Ishikawa (cell line): ENCODE measurements around the gene RAB5IF.

Experiments
- CEBPB ChIP-seq: IDR thresholded peaks from 2 replicates; pipeline ENCODE4 v1.6.1; 2012
- CREB1 ChIP-seq: IDR thresholded peaks from 2 replicates; pipeline ENCODE4 v1.6.1; 2012; ENCODE audit warnings: low read depth
- EGR1 ChIP-seq: IDR thresholded peaks from 2 replicates; pipeline ENCODE4 v1.6.1; 2012
- EP300 ChIP-seq: IDR thresholded peaks from 2 replicates; pipeline ENCODE4 v1.6.1; 2012; ENCODE audit warnings: borderline replicate concordance
- FOXM1 ChIP-seq: IDR thresholded peaks from 2 replicates; pipeline ENCODE4 v1.6.1; 2012; ENCODE audit warnings: low read depth, borderline replicate concordance
- MAX ChIP-seq: IDR thresholded peaks from 2 replicates; pipeline ENCODE4 v1.6.1; 2012
- NFIC ChIP-seq: IDR thresholded peaks from 2 replicates; pipeline ENCODE4 v1.6.1; 2012
- RAD21 ChIP-seq: IDR thresholded peaks from 2 replicates; pipeline ENCODE4 v1.6.1; 2012; ENCODE audit warnings: low read depth
- REST ChIP-seq: IDR thresholded peaks from 2 replicates; pipeline ENCODE4 v1.6.1; 2012; ENCODE audit warnings: low read depth, mild to moderate bottlenecking
- TAF1 ChIP-seq: IDR thresholded peaks from 2 replicates; pipeline ENCODE4 v1.6.1; 2012; ENCODE audit warnings: low read depth, mild to moderate bottlenecking
- TCF12 ChIP-seq: IDR thresholded peaks from 2 replicates; pipeline ENCODE4 v1.6.1; 2012; ENCODE audit warnings: low read depth
- TEAD4 ChIP-seq: IDR thresholded peaks from 2 replicates; pipeline ENCODE4 v1.6.1; 2012
- YY1 ChIP-seq: IDR thresholded peaks from 2 replicates; pipeline ENCODE4 v1.6.1; 2012; ENCODE audit warnings: low read depth
- ZBTB7A ChIP-seq: IDR thresholded peaks from 2 replicates; pipeline ENCODE4 v1.6.1; 2012; ENCODE audit warnings: low read depth
- TF ChIP-seq, protein P1 (sequence below): IDR thresholded peaks from 2 replicates; pipeline ENCODE4 v1.6.1; 2012

The RAB5IF gene

GRCh38 chr20:36653456-36653855, 47.9 kb downstream of the RAB5IF start:
- TF ChIP-seq, protein P1, sequence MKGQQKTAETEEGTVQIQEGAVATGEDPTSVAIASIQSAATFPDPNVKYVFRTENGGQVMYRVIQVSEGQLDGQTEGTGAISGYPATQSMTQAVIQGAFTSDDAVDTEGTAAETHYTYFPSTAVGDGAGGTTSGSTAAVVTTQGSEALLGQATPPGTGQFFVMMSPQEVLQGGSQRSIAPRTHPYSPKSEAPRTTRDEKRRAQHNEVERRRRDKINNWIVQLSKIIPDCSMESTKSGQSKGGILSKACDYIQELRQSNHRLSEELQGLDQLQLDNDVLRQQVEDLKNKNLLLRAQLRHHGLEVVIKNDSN = no peak
- TF ChIP-seq EGR1 (no peak), RAD21 (no peak), YY1 (no peak), MAX (no peak), NFIC (no peak), FOXM1 (no peak), CEBPB (no peak), CREB1 (no peak), EP300 (no peak), REST (no peak), ZBTB7A (no peak), TCF12 (no peak), TAF1 (no peak), TEAD4 (no peak)

GRCh38 chr20:36654506-36654905, 48.9 kb downstream of the RAB5IF start:
- TF ChIP-seq RAD21 = no peak
- TF ChIP-seq, protein P1 = no peak

DNA sequence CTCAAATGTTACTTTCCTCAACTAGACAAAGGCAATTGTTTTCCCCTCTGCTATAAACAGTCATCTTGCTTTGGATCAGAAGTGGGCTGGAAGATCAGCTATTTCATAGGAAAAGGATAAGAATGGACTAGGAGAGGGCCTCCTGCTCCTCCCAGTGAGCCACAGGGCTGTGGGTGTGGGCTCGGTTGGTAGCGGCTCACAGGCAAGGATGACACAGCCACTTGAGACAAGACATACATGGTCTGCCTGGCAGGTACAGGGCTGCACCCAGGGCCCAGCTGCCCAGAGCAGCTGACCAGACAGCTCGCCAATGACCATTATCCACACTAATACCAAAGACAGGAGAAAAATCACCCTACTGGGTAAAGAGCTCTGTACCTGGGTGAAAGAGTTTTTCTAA, 49.4 kb downstream of the RAB5IF start:
- TF ChIP-seq NFIC (no peak), TCF12 (no peak), YY1 (no peak), CREB1 (no peak), REST (no peak), TAF1 (no peak), EP300 (no peak), EGR1 (no peak), RAD21 (no peak), FOXM1 (no peak), TEAD4 (no peak), CEBPB (no peak), MAX (no peak), ZBTB7A (no peak)
- TF ChIP-seq, protein P1 = no peak

GRCh38 chr20:36656733-36657132, 51.2 kb downstream of the RAB5IF start:
- TF ChIP-seq CEBPB (no peak), MAX (no peak), ZBTB7A (no peak), EP300 (no peak), YY1 (no peak), TAF1 (no peak)

- TF ChIP-seq REST (no peak), NFIC (no peak), TAF1 (no peak)
Observed at GRCh38 chr20:36658300-36658699, 52.7 kb downstream of the RAB5IF start.
